ENCODE results near the gene MOV10. TPM values are rescaled to one million over a fixed set of nuclear protein-coding genes. Genes with fewer than 3 reads are reported as not detected.

MOV10 gene
- total RNA-seq, 2 donors from 2014 or later: 47.0 to 169 TPM

DNA sequence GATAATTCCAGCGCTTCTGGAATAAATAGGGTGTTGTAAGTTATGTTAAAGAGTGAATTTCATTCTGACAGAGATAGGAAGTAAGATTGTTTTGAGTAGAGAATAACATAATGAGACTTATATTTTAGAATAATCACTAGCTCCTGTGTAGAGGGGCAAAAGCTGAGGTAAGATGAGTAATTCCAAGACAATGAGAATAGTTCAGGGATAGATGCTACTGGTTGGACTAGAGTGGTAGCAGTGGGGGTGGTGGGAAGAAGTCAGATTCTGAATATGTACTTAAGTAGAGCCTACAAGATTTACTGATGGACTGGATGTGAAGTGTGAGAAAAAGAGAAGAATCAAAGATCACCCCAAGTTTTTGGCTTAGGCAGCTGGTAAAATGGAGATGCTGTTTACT lies 23.3 kb upstream of the MOV10 start:
- Histone ChIP-seq H3K36me3 (no peaks in the 10 kb centered on the region), H3K4me1 (replicated peaks) (no peaks in the 10 kb centered on the region), H3K27ac (no peak overlapping the region), H3K4me3 (no peak overlapping the region), H3K9me3 (no peaks in the 10 kb centered on the region), H3K27me3 (replicated peaks; ENCODE audit: insufficient read depth) (no peaks in the 10 kb centered on the region)
- no peak for TF ChIP-seq POLR2A (IDR thresholded peaks at IDR 0.05)
- TF ChIP-seq, protein P1, sequence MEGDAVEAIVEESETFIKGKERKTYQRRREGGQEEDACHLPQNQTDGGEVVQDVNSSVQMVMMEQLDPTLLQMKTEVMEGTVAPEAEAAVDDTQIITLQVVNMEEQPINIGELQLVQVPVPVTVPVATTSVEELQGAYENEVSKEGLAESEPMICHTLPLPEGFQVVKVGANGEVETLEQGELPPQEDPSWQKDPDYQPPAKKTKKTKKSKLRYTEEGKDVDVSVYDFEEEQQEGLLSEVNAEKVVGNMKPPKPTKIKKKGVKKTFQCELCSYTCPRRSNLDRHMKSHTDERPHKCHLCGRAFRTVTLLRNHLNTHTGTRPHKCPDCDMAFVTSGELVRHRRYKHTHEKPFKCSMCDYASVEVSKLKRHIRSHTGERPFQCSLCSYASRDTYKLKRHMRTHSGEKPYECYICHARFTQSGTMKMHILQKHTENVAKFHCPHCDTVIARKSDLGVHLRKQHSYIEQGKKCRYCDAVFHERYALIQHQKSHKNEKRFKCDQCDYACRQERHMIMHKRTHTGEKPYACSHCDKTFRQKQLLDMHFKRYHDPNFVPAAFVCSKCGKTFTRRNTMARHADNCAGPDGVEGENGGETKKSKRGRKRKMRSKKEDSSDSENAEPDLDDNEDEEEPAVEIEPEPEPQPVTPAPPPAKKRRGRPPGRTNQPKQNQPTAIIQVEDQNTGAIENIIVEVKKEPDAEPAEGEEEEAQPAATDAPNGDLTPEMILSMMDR (IDR thresholded peaks at IDR 0.05): no peak
- intact Hi-C loops (cut with DNase I): no loop called here
- WGBS: 100% methylated on average over 1 of the region's 1 CpG
- no peak for DNase-seq (ENCODE audit: low spot score)

DNA sequence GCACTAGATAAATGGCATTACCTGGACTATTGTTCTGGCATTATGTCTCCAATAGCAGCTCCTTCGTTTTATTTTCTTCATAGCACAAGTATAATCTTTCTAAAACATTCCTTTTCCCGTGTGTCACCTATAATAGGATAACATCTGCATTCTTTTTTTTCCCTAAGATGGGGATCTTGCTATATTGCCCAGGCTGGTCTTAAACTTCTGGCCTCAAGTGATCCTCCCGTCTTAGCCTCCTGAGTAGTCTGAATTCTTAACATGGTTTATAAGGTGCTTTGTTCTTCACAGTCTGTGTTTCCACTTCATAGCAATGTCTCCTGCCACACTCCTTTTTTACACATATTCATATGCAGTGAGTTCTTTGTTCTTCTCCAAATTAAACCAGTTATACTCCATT lies 8.6 kb upstream of the MOV10 start:
- WGBS: 91% methylated on average over 3 of the region's 3 CpGs
- DNase-seq (ENCODE audit: low spot score): no peak
- intact Hi-C loops (cut with DNase I): no loop called here
- H3K9me3 ChIP-seq: no peaks in the 10 kb centered on the region
- peaks cover 4 to 8% of the 10 kb centered on the region in 2 donors for H3K36me3 ChIP-seq
- no peaks in the 10 kb centered on the region for H3K4me1 ChIP-seq (replicated peaks)
- no peak overlapping the region for H3K4me3 ChIP-seq
- H3K27me3 ChIP-seq (replicated peaks; ENCODE audit: insufficient read depth): no peaks in the 10 kb centered on the region
- no peak overlapping the region for H3K27ac ChIP-seq
- TF ChIP-seq POLR2AphosphoS5 (IDR thresholded peaks at IDR 0.05) (no peak), POLR2A (IDR thresholded peaks at IDR 0.05) (no peak)
- TF ChIP-seq, protein P1 (IDR thresholded peaks at IDR 0.05): no peak

GRCh38 chr1:112666946-112667345 lies 7.5 kb upstream of the MOV10 start:
- intact Hi-C loops (cut with DNase I): no loop called here
- Histone ChIP-seq H3K4me3 (no peak overlapping the region), H3K27ac (no peak overlapping the region), H3K9me3 (no peaks in the 10 kb centered on the region), H3K36me3 (peaks cover 4 to 8% of the 10 kb centered on the region in 2 donors), H3K4me1 (replicated peaks) (no peaks in the 10 kb centered on the region), H3K27me3 (replicated peaks; ENCODE audit: insufficient read depth) (no peaks in the 10 kb centered on the region)
- TF ChIP-seq, protein P1 (IDR thresholded peaks at IDR 0.05): no peak
- TF ChIP-seq POLR2AphosphoS5 (IDR thresholded peaks at IDR 0.05): no peak
- no peak for TF ChIP-seq POLR2A (IDR thresholded peaks at IDR 0.05)
- no peak for DNase-seq (ENCODE audit: low spot score)
- 90% methylated on average over 2 of the region's 2 CpGs for WGBS

GRCh38 chr1:112672009-112672408 lies 2.5 kb upstream of the MOV10 start:
- Histone ChIP-seq H3K36me3 (peaks cover 4 to 8% of the 10 kb centered on the region in 2 donors), H3K27ac (no peak overlapping the region), H3K27me3 (replicated peaks; ENCODE audit: insufficient read depth) (no peaks in the 10 kb centered on the region), H3K4me1 (replicated peaks) (no peaks in the 10 kb centered on the region), H3K4me3 (no peak overlapping the region), H3K9me3 (no peaks in the 10 kb centered on the region)
- DNase-seq (ENCODE audit: low spot score): no peak
- TF ChIP-seq POLR2AphosphoS5 (IDR thresholded peaks at IDR 0.05): no peak
- no peak for TF ChIP-seq POLR2A (IDR thresholded peaks at IDR 0.05)
- TF ChIP-seq, protein P1 (IDR thresholded peaks at IDR 0.05): no peak
- intact Hi-C loops (cut with DNase I): loop anchor here (10.0 kb wide), 1 partner anchor 167 kb away; the partner anchor contains the start of gene WNT2B
- WGBS: 76% methylated on average over 2 of the region's 2 CpGs

DNA sequence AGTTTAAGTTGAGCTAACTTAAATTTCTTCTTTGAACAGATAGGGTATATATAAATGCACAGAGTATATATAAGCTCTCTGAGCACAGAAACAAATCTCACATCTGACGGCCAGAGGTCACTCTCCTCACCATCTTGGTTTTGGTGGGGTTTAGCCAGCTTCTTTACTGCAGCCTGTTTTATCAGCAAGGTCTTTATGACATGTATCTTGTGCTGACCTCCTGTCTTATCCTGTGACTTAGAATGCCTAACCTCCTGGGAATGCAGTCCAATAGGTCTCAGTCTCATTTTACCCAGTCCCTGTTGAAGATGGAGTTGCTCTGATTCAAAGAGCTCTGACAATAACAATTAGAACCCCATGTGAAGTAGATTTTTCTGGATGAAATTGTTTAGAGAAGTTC lies 1.6 kb upstream of the MOV10 start:
- Histone ChIP-seq H3K9me3 (no peaks in the 10 kb centered on the region), H3K27me3 (replicated peaks; ENCODE audit: insufficient read depth) (no peaks in the 10 kb centered on the region), H3K4me3 (no peak overlapping the region), H3K27ac (no peak overlapping the region), H3K4me1 (replicated peaks) (no peaks in the 10 kb centered on the region), H3K36me3 (peaks cover 0 to 8% of the 10 kb centered on the region in 2 donors)
- DNase-seq (ENCODE audit: low spot score): no peak
- TF ChIP-seq POLR2A (IDR thresholded peaks at IDR 0.05) (no peak), POLR2AphosphoS5 (IDR thresholded peaks at IDR 0.05) (no peak)
- TF ChIP-seq, protein P1 (IDR thresholded peaks at IDR 0.05): no peak
- intact Hi-C loops (cut with DNase I): loop anchor here (10.0 kb wide), 1 partner anchor 168 kb away; the partner anchor contains the start of gene WNT2B
- WGBS: 89% methylated on average over 1 of the region's 1 CpG
